GM19035 (cell line): ENCODE measurements around the gene CDK5RAP2.

Experiments used
- ATAC-seq: cut with Tn5 transposase; IDR thresholded peaks from one replicate; pipeline ENCODE4 v1.9.1; 2021; ENCODE audit not compliant: unreplicated experiment

Gene CDK5RAP2

GRCh38 chr9:120386390-120387131 is 193.4 kb downstream of the CDK5RAP2 start:
- no peak for ATAC-seq

GRCh38 chr9:120385606-120386389 is 194.2 kb downstream of the CDK5RAP2 start:
- ATAC-seq: no peak

- no peak for ATAC-seq
Measured at GRCh38 chr9:120384925-120385272, 195.1 kb downstream of the CDK5RAP2 start.

GRCh38 chr9:120383999-120384924 is 195.7 kb downstream of the CDK5RAP2 start:
- no peak for ATAC-seq

- no peak for ATAC-seq
Measured at GRCh38 chr9:120383611-120383998, 196.4 kb downstream of the CDK5RAP2 start.

GRCh38 chr9:120382453-120382852 is 197.5 kb downstream of the CDK5RAP2 start:
- ATAC-seq: no peak

GRCh38 chr9:120381839-120382238 is 198.1 kb downstream of the CDK5RAP2 start:
- no peak for ATAC-seq

GRCh38 chr9:120379611-120380010 is 200.4 kb downstream of the CDK5RAP2 start:
- ATAC-seq: no peak

- no peak for ATAC-seq
Measured at GRCh38 chr9:120378680-120379079, 201.3 kb downstream of the CDK5RAP2 start.

- ATAC-seq: no peak
Measured at GRCh38 chr9:120377268-120378159, 202.5 kb downstream of the CDK5RAP2 start.

- no peak for ATAC-seq
Measured at GRCh38 chr9:120376101-120376500, 203.9 kb downstream of the CDK5RAP2 start.

GRCh38 chr9:120375316-120375715 is 204.7 kb downstream of the CDK5RAP2 start:
- no peak for ATAC-seq

GRCh38 chr9:120374817-120375216 is 205.2 kb downstream of the CDK5RAP2 start:
- ATAC-seq: no peak

- no peak for ATAC-seq
Measured at GRCh38 chr9:120374239-120374638, 205.7 kb downstream of the CDK5RAP2 start.

GRCh38 chr9:120372040-120372439 is 207.9 kb downstream of the CDK5RAP2 start:
- no peak for ATAC-seq

- ATAC-seq: no peak
Measured at GRCh38 chr9:120369608-120370220, 210.3 kb downstream of the CDK5RAP2 start.

GRCh38 chr9:120368799-120369198 is 211.2 kb downstream of the CDK5RAP2 start:
- ATAC-seq: no peak

GRCh38 chr9:120366644-120367019 is 213.3 kb downstream of the CDK5RAP2 start:
- ATAC-seq: no peak

- no peak for ATAC-seq
Measured at GRCh38 chr9:120365386-120365785, 214.6 kb downstream of the CDK5RAP2 start.

- no peak for ATAC-seq
Measured at GRCh38 chr9:120363697-120364096, 216.3 kb downstream of the CDK5RAP2 start.
